PC-3 (cell line): Measurements from ENCODE around the gene GADD45GIP1. TPM values are rescaled to one million over a fixed set of nuclear protein-coding genes. Genes with fewer than 3 reads are reported as not detected.
"Not testable (repeated sequence)": the region's sequence is repeated elsewhere in the genome, so short reads cannot be mapped to it uniquely, and the experiment has no call there.

Source experiments
- ATAC-seq: fragments of 200-7000 bp; cut with Tn5 transposase; 2 replicates; pipeline ENCODE4 v1.9.1; 2020; ENCODE audit warnings: mild to moderate bottlenecking, moderate library complexity
- BruUV-seq: library from RNA; stranded (reverse); fragments of 400-500 nt; replicated peaks from 2 replicates; lab custom pipeline; 2021; lab: Mats Ljungman, UMichigan
- CTCF ChIA-PET: fragments of 300-600 bp; sonication (Branson Sonifier 250); formaldehyde crosslinking; loops from one replicate; lab custom pipeline; 2022; ENCODE audit warnings: antibody characterized with exemption; lab: Charles Lee
- POLR2A ChIA-PET: fragments of 300-600 bp; sonication (Branson Sonifier 250); formaldehyde crosslinking; loops from one replicate; lab custom pipeline; 2022; ENCODE audit warnings: antibody characterized with exemption; ENCODE audit not compliant: unreplicated experiment; lab: Charles Lee
- DNase-seq: peaks from one replicate; pipeline ENCODE4 v3.0.0-alpha.2; 2015
- H2AFZ ChIP-seq: fragments of 300-600 bp; sonication (generic); 2 replicates; pipeline ENCODE4 v1.6.0; 2016; ENCODE audit warnings: antibody characterized with exemption, low read length
- H3F3A ChIP-seq: fragments of 300-600 bp; sonication (generic); one replicate; pipeline ENCODE4 v1.6.0; 2017; ENCODE audit warnings: antibody characterized with exemption, low read length, control low read depth, mild to moderate bottlenecking; ENCODE audit not compliant: unreplicated experiment
- H3K27ac ChIP-seq: fragments of 300-600 bp; sonication (generic); 2 replicates; pipeline ENCODE4 v1.5.1; 2016; ENCODE audit warnings: mild to moderate bottlenecking, low read length
- H3K27me3 ChIP-seq: fragments of 300-600 bp; sonication (generic); 2 replicates; pipeline ENCODE4 v1.6.1; 2016; ENCODE audit warnings: low read length, mixed read lengths
- H3K36me3 ChIP-seq: fragments of 300-600 bp; sonication (generic); 2 replicates; pipeline ENCODE4 v1.6.1; 2016; ENCODE audit warnings: low read depth, mixed run types, low read length, mixed read lengths
- H3K4me1 ChIP-seq: fragments of 300-600 bp; sonication (generic); 2 replicates; pipeline ENCODE4 v1.5.1; 2016; ENCODE audit warnings: low read length; ENCODE audit not compliant: insufficient read depth
- H3K4me2 ChIP-seq: fragments of 300-600 bp; sonication (generic); 2 replicates; pipeline ENCODE4 v1.6.0; 2016; ENCODE audit warnings: low read length
- H3K4me3 ChIP-seq: fragments of 300-600 bp; sonication (generic); 2 replicates; pipeline ENCODE4 v1.5.1; 2016; ENCODE audit warnings: mild to moderate bottlenecking, low read length, mixed read lengths
- H3K79me2 ChIP-seq: fragments of 300-600 bp; sonication (generic); 2 replicates; pipeline ENCODE4 v1.6.1; 2017; ENCODE audit warnings: low read length, mixed read lengths
- H3K9ac ChIP-seq: fragments of 300-600 bp; sonication (generic); 2 replicates; pipeline ENCODE4 v1.6.0; 2016; ENCODE audit warnings: mild to moderate bottlenecking, low read length
- H3K9me2 ChIP-seq: fragments of 300-600 bp; sonication (generic); replicated peaks from 2 replicates; pipeline ENCODE4 v1.6.1; 2016; ENCODE audit warnings: mixed run types, low read length, mixed read lengths
- H3K9me3 ChIP-seq: fragments of 300-600 bp; sonication (generic); 2 replicates; pipeline ENCODE4 v1.6.1; 2016; ENCODE audit warnings: low read length, mixed read lengths
- H4K20me1 ChIP-seq: fragments of 300-600 bp; sonication (generic); 2 replicates; pipeline ENCODE4 v1.6.1; 2016; ENCODE audit warnings: low read length, mixed read lengths
- EZH2 ChIP-seq: fragments of 300-600 bp; sonication (generic); IDR thresholded peaks from one replicate; pipeline ENCODE4 v1.6.1; 2017; ENCODE audit warnings: antibody characterized with exemption, mild to moderate bottlenecking, low read length; ENCODE audit not compliant: unreplicated experiment
- EZH2phosphoT487 ChIP-seq: fragments of 300-600 bp; sonication (generic); IDR thresholded peaks from 2 replicates; pipeline ENCODE4 v1.6.1; 2018; ENCODE audit warnings: mild to moderate bottlenecking, antibody characterized with exemption, low read length, borderline replicate concordance
- intact Hi-C: fragments of 100-400 bp; cut with micrococcal nuclease; formaldehyde crosslinking; loops from 2 replicates; pipeline ENCODE4 v1.9.0; 2023
- total RNA-seq: library from RNA; depleted of rRNA; stranded (reverse); fragments of >200 nt; gene quantifications from 2 replicates; pipeline ENCODE4 v1.2.3, GENCODE V29; 2014
- TF ChIP-seq, protein P1 (sequence below): fragments of 300-600 bp; sonication (generic); conservative IDR thresholded peaks from 2 replicates; pipeline ENCODE4 v1.5.1; 2017; ENCODE audit warnings: antibody characterized with exemption, low read depth, mild to moderate bottlenecking, low read length

Gene GADD45GIP1
- total RNA-seq, 1 experiment from 2014 or later = 219 TPM

DNA sequence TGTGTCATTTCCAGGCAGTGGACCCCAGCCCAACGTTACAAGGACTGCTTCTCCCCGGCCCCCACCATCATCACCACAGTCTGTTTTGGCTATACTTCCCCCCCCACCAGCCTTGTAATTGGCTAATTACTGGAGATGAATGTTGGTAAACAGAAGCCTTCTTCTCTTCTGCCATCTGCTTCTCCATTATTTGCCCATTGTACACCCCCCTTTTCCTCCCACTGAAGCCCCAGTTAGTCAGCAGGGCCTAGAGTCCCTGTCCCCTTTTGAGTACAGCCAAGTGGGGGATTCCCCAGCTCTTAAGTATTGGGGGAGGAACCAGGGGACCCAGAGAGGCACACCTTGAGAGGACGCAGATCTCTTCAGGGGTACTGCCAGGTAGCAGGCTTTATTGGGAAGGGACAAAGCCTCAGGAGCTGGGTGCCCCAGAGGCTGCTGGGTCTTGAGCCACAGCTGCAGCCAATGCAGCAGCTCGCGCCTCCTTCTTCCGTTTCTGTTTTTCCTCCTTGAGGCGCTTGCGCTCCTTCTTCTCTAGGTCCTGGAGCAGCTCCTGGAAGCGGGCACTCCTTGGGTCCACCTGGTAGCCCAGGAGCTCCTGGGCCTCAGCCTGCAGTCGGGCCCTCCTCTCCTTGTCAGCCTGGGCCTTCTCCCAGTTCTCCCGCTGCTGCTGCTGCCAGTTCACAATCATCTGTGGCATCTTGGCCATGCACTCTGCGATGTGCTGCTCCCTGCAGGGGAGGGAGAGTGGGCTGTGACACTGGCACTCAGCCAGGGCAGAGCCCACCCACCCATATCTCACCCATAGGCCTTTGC, 3.0 kb downstream of the GADD45GIP1 start:
- DNase-seq (no peak), ATAC-seq (no peak)
- H3K4me3 ChIP-seq = no peak overlapping the region
- CTCF ChIA-PET = no interaction called here
- peaks cover 27% of the 10 kb centered on the region; the same call in 1 of the 2 replicates for H3K36me3 ChIP-seq
- H3K9me2 ChIP-seq = no peaks in the 10 kb centered on the region
- TF ChIP-seq EZH2phosphoT487 (no peak), EZH2 (no peak)
- TF ChIP-seq, protein P1, sequence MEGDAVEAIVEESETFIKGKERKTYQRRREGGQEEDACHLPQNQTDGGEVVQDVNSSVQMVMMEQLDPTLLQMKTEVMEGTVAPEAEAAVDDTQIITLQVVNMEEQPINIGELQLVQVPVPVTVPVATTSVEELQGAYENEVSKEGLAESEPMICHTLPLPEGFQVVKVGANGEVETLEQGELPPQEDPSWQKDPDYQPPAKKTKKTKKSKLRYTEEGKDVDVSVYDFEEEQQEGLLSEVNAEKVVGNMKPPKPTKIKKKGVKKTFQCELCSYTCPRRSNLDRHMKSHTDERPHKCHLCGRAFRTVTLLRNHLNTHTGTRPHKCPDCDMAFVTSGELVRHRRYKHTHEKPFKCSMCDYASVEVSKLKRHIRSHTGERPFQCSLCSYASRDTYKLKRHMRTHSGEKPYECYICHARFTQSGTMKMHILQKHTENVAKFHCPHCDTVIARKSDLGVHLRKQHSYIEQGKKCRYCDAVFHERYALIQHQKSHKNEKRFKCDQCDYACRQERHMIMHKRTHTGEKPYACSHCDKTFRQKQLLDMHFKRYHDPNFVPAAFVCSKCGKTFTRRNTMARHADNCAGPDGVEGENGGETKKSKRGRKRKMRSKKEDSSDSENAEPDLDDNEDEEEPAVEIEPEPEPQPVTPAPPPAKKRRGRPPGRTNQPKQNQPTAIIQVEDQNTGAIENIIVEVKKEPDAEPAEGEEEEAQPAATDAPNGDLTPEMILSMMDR = no peak
- H2AFZ ChIP-seq = no peak overlapping the region
- H3F3A ChIP-seq = peaks cover 5% of the 10 kb centered on the region
- H3K9ac ChIP-seq = peak overlapping the region; percentile 33
- intact Hi-C loops = no loop called here
- peak overlapping the region; percentile 87; the same call in 1 of the 2 replicates for H3K4me2 ChIP-seq
- H4K20me1 ChIP-seq = no peaks in the 10 kb centered on the region
- peaks cover 20% of the 10 kb centered on the region for H3K4me1 ChIP-seq
- no peaks in the 10 kb centered on the region for H3K27me3 ChIP-seq
- no TSS peak for BruUV-seq
- no peaks in the 10 kb centered on the region for H3K9me3 ChIP-seq
- H3K79me2 ChIP-seq = peaks cover 54% of the 10 kb centered on the region
- POLR2A ChIA-PET = no interaction called here
- peak overlapping the region; percentile 87 for H3K27ac ChIP-seq

DNA sequence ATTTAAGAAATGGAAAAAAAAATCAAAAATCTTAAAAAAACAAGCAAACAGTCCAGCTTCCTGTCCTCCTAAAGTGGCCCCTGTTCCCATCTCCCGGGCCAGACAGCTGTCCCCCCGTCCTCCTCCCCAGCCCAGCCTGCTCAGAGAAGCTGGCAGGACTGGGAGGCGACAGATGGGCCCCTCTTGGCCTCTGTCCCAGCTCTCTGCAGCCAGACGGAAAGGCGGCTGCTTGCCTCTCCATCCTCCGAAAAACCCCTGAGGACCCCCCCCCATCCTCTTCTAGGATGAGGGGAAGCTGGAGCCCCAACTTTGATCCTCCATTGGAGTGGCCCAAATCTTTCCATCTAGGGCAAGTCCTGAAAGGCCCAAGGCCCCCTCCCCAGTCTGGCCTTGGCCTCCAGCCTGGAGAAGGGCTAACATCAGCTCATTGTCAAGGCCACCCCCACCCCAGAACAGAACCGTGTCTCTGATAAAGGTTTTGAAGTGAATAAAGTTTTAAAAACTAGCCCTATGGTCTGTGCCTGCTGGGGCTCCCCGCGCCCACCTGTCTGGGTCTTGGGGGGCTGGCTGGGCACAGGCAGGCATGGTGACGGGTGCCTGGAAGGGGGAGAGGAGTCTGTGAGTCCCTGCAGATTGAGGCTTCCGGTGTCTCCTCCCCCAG, 3.8 kb downstream of the GADD45GIP1 start:
- Histone ChIP-seq H3K9me2 (no peaks in the 10 kb centered on the region), H3K4me2 (no peak overlapping the region), H3K79me2 (peaks cover 57% of the 10 kb centered on the region), H3K27me3 (no peaks in the 10 kb centered on the region), H3K4me3 (no peak overlapping the region), H3K9me3 (no peaks in the 10 kb centered on the region), H3K4me1 (peaks cover 20% of the 10 kb centered on the region), H3K9ac (peak overlapping the region; percentile 33), H3F3A (peaks cover 5% of the 10 kb centered on the region), H4K20me1 (no peaks in the 10 kb centered on the region), H2AFZ (no peak overlapping the region), H3K27ac (peak overlapping the region; percentile 87), H3K36me3 (peaks cover 35% of the 10 kb centered on the region)
- CTCF ChIA-PET = interaction anchor here (0.6 kb wide), 1 partner anchor 13 kb away, joined by 3 read pairs; no protein-coding TSS in a partner anchor
- ATAC-seq (no peak), DNase-seq (no peak)
- POLR2A ChIA-PET = no interaction called here
- intact Hi-C loops = no loop called here
- TSS peak; percentile 73 for BruUV-seq
- TF ChIP-seq EZH2 = no peak

GRCh38 chr19:12952488-12953137, 4.4 kb downstream of the GADD45GIP1 start:
- peaks cover 61% of the 10 kb centered on the region for H3K79me2 ChIP-seq
- H4K20me1 ChIP-seq = no peaks in the 10 kb centered on the region
- H3K27ac ChIP-seq = peak overlapping the region; percentile 87
- POLR2A ChIA-PET = no interaction called here
- no peaks in the 10 kb centered on the region for H3K9me3 ChIP-seq
- peaks cover 41% of the 10 kb centered on the region for H3K36me3 ChIP-seq
- DNase-seq (peak; percentile 60), ATAC-seq (peak; percentile 14)
- no TSS peak for BruUV-seq
- intact Hi-C loops = no loop called here
- no peaks in the 10 kb centered on the region for H3K9me2 ChIP-seq
- H3K4me1 ChIP-seq = peaks cover 20% of the 10 kb centered on the region
- CTCF ChIA-PET = interaction anchor here (0.5 to 0.6 kb wide), 2 partner anchors 13 to 25 kb away, joined by 3 read pairs; no protein-coding TSS in a partner anchor
- H3K4me2 ChIP-seq = no peak overlapping the region
- no peak overlapping the region for H3K4me3 ChIP-seq
- no peaks in the 10 kb centered on the region for H3K27me3 ChIP-seq
- H2AFZ ChIP-seq = no peak overlapping the region
- peaks cover 5% of the 10 kb centered on the region for H3F3A ChIP-seq
- peak overlapping the region; percentile 51 for H3K9ac ChIP-seq
- TF ChIP-seq, protein P1 = no peak
- TF ChIP-seq EZH2phosphoT487 (no peak), EZH2 (no peak)

DNA sequence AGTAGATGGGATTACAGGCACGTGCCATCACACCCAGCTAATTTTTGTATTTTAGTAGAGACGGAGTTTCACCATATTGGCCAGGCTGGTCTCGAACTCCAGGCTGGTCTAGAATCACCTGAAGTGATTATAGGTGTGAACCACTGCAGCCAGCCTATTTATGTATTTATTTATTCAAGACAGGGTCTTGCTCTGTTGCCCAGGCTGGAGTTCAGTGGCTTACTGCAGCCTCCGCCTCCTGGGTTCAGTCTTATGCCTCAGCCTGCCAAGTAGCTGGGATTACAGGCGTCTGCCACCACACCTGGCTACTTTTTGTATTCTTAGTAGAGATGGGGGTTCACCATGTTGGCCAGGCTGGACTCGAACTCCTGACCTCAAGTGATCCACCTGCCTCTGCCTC, 5.0 kb downstream of the GADD45GIP1 start:
- H4K20me1 ChIP-seq, H3K9me3 ChIP-seq, BruUV-seq, DNase-seq, H3K27me3 ChIP-seq, H3K4me3 ChIP-seq, intact Hi-C loops, H3F3A ChIP-seq, H3K4me2 ChIP-seq, H2AFZ ChIP-seq, ATAC-seq, H3K9me2 ChIP-seq, POLR2A ChIA-PET: not testable (repeated sequence)
- H3K79me2 ChIP-seq = peaks cover 61% of the 10 kb centered on the region
- H3K36me3 ChIP-seq = peaks cover 46% of the 10 kb centered on the region
- H3K27ac ChIP-seq = peak overlapping the region; percentile 87
- CTCF ChIA-PET = interaction anchor here (0.5 kb wide), 1 partner anchor 25 kb away, joined by 3 read pairs; no protein-coding TSS in a partner anchor
- H3K9ac ChIP-seq = 0 out of 2 replicates have a peak overlapping the region, but pooled peaks have one; percentile 51
- peaks cover 26% of the 10 kb centered on the region for H3K4me1 ChIP-seq
